Neural progenitor cell (in vitro differentiated cells): ENCODE results near the gene RELCH.

Source experiments
- EZH2 ChIP-seq: fragments of 200-600 bp; sonication (generic); IDR thresholded peaks from 2 replicates; pipeline ENCODE4 v1.6.1; 2017; ENCODE audit warnings: antibody characterized with exemption, mild to moderate bottlenecking, moderate library complexity
- EZH2phosphoT487 ChIP-seq: fragments of 200-600 bp; sonication (generic); IDR thresholded peaks from 2 replicates; pipeline ENCODE4 v1.6.1; 2017; ENCODE audit warnings: antibody characterized with exemption
- TF ChIP-seq, protein P1 (sequence below): fragments of 200-600 bp; sonication (generic); IDR thresholded peaks from 2 replicates; pipeline ENCODE4 v1.5.1; 2017; ENCODE audit warnings: antibody characterized with exemption, mild to moderate bottlenecking

DNA sequence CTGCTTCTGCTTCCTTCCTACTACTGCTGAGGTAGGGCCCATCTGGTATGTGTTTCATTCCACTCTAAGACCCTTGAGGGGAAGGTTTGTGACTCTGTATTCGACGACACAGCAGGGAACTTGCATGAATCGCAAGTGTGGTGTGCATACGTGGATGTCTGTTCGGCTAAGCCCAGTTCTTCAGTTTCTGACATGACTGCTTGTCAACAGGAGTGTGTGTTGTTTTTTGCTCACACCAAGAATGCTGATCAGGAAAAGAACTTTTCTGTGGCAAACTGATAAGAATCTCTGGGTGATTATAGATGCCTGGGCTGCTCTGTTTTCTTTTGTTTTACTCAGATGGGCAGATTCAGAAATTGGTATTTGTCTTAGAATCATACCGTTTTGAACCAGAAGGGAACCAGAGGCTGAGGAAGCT is 160.0 kb downstream of the RELCH start:
- TF ChIP-seq, protein P1, sequence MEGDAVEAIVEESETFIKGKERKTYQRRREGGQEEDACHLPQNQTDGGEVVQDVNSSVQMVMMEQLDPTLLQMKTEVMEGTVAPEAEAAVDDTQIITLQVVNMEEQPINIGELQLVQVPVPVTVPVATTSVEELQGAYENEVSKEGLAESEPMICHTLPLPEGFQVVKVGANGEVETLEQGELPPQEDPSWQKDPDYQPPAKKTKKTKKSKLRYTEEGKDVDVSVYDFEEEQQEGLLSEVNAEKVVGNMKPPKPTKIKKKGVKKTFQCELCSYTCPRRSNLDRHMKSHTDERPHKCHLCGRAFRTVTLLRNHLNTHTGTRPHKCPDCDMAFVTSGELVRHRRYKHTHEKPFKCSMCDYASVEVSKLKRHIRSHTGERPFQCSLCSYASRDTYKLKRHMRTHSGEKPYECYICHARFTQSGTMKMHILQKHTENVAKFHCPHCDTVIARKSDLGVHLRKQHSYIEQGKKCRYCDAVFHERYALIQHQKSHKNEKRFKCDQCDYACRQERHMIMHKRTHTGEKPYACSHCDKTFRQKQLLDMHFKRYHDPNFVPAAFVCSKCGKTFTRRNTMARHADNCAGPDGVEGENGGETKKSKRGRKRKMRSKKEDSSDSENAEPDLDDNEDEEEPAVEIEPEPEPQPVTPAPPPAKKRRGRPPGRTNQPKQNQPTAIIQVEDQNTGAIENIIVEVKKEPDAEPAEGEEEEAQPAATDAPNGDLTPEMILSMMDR: no peak
- TF ChIP-seq EZH2 (no peak), EZH2phosphoT487 (no peak)
